Measurements from ENCODE around the gene NHLRC2.

GRCh38 chr10:113858541-113858940 is 4.1 kb downstream of the NHLRC2 start:
- no peak for TF ChIP-seq EZH2 (IDR thresholded peaks at IDR 0.05; ENCODE audit: borderline replicate concordance, insufficient read depth, low read depth, low read length, poor library complexity, severe bottlenecking)
- TF ChIP-seq, protein P1, sequence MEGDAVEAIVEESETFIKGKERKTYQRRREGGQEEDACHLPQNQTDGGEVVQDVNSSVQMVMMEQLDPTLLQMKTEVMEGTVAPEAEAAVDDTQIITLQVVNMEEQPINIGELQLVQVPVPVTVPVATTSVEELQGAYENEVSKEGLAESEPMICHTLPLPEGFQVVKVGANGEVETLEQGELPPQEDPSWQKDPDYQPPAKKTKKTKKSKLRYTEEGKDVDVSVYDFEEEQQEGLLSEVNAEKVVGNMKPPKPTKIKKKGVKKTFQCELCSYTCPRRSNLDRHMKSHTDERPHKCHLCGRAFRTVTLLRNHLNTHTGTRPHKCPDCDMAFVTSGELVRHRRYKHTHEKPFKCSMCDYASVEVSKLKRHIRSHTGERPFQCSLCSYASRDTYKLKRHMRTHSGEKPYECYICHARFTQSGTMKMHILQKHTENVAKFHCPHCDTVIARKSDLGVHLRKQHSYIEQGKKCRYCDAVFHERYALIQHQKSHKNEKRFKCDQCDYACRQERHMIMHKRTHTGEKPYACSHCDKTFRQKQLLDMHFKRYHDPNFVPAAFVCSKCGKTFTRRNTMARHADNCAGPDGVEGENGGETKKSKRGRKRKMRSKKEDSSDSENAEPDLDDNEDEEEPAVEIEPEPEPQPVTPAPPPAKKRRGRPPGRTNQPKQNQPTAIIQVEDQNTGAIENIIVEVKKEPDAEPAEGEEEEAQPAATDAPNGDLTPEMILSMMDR (IDR thresholded peaks at IDR 0.05) = no peak

Measured in B cell (primary cell).